IMR-90 (cell line): ENCODE measurements around the gene LRRC75A. TPM values are rescaled to one million over a fixed set of nuclear protein-coding genes. Genes with fewer than 3 reads are reported as not detected.

Experiments
- ATAC-seq: fragments of 200-7000 bp; cut with Tn5 transposase; 2 replicates; pipeline ENCODE4 v1.9.1; 2020; ENCODE audit warnings: low read depth, mild to moderate bottlenecking, moderate library complexity
- BruUV-seq: library from RNA; stranded (reverse); fragments of 400-500 nt; replicated peaks from 2 replicates; lab custom pipeline; 2021; lab: Mats Ljungman, UMichigan
- CTCF ChIA-PET: fragments of 300-600 bp; formaldehyde crosslinking; extraction: SDS; loops from one replicate; lab custom pipeline; 2021; ENCODE audit warnings: antibody characterized with exemption; lab: Yijun Ruan, JAX
- POLR2A ChIA-PET: fragments of 300-600 bp; sonication (Branson Sonifier 250); formaldehyde crosslinking; loops from one replicate; lab custom pipeline; 2022; ENCODE audit warnings: antibody characterized with exemption; ENCODE audit not compliant: unreplicated experiment; lab: Charles Lee
- DNase-seq: peaks from one replicate; pipeline ENCODE4 v3.0.0; 2013
- H2AFZ ChIP-seq: replicated peaks from 2 replicates; pipeline ENCODE3; 2013; ENCODE audit warnings: low read length, mild to moderate bottlenecking; ENCODE audit not compliant: poor library complexity
- H2AK5ac ChIP-seq: 2 replicates; pipeline ENCODE4 v1.6.1; 2013; ENCODE audit warnings: low read depth, low read length, inconsistent platforms
- H2AK9ac ChIP-seq: replicated peaks from 2 replicates; pipeline ENCODE3; 2013; ENCODE audit warnings: mild to moderate bottlenecking, low read depth, low read length, moderate library complexity; ENCODE audit not compliant: poor library complexity
- H2BK120ac ChIP-seq: 2 replicates; pipeline ENCODE4 v1.6.1; 2013; ENCODE audit warnings: low read depth, low read length, inconsistent platforms
- H2BK15ac ChIP-seq: 3 replicates; pipeline ENCODE4 v1.6.1; 2013; ENCODE audit warnings: low read depth, low read length, inconsistent platforms
- H2BK20ac ChIP-seq: 2 replicates; pipeline ENCODE4 v1.6.1; 2013; ENCODE audit warnings: low read depth, mild to moderate bottlenecking, inconsistent platforms, low read length, moderate library complexity
- H2BK5ac ChIP-seq: 2 replicates; pipeline ENCODE4 v1.6.1; 2013; ENCODE audit warnings: mild to moderate bottlenecking, low read depth, low read length, inconsistent platforms; ENCODE audit not compliant: poor library complexity, severe bottlenecking
- H3K14ac ChIP-seq: replicated peaks from 2 replicates; pipeline ENCODE4 v1.6.1; 2013; ENCODE audit warnings: low read depth, low read length, inconsistent platforms
- H3K18ac ChIP-seq: 2 replicates; pipeline ENCODE4 v1.6.1; 2013; ENCODE audit warnings: low read depth, low read length, control low read depth
- H3K23ac ChIP-seq: 2 replicates; pipeline ENCODE4 v1.6.1; 2013; ENCODE audit warnings: low read depth, low read length, inconsistent platforms
- H3K27ac ChIP-seq: 2 replicates; pipeline ENCODE4 v1.5.1; 2013; ENCODE audit warnings: mild to moderate bottlenecking, control low read depth, low read length; ENCODE audit not compliant: insufficient read depth
- H3K27me3 ChIP-seq: 2 replicates; pipeline ENCODE4 v1.6.1; 2013; ENCODE audit warnings: low read length; ENCODE audit not compliant: control insufficient read depth, insufficient read depth
- H3K36me3 ChIP-seq: 2 replicates; pipeline ENCODE4 v1.6.1; 2013; ENCODE audit warnings: low read length, mixed read lengths; ENCODE audit not compliant: control insufficient read depth, insufficient read depth
- H3K4ac ChIP-seq: 2 replicates; pipeline ENCODE4 v1.6.1; 2013; ENCODE audit warnings: low read depth, low read length, inconsistent platforms
- H3K4me1 ChIP-seq: 2 replicates; pipeline ENCODE4 v1.6.1; 2013; ENCODE audit warnings: low read length, mixed read lengths; ENCODE audit not compliant: control insufficient read depth, insufficient read depth
- H3K4me2 ChIP-seq: 2 replicates; pipeline ENCODE4 v1.6.1; 2013; ENCODE audit warnings: low read depth, mild to moderate bottlenecking, control low read depth, low read length, moderate library complexity
- H3K4me3 ChIP-seq: 2 replicates; pipeline ENCODE4 v1.5.1; 2013; ENCODE audit warnings: low read depth, mild to moderate bottlenecking, control low read depth, low read length, moderate library complexity; ENCODE audit not compliant: insufficient read depth
- H3K56ac ChIP-seq: 2 replicates; pipeline ENCODE4 v1.6.1; 2013; ENCODE audit warnings: low read length, inconsistent platforms; ENCODE audit not compliant: insufficient read depth; ENCODE audit errors: extremely low read depth
- H3K79me1 ChIP-seq, 2 experiments: 2 replicates each; pipeline ENCODE4 v1.6.1; 2013; ENCODE audit warnings: low read length in 2 of 2, inconsistent platforms in 1 of 2, low read depth in 1 of 2
- H3K9ac ChIP-seq: 2 replicates; pipeline ENCODE4 v1.6.1; 2013; ENCODE audit warnings: low read depth, low read length, control low read depth
- H3K9me1 ChIP-seq: 2 replicates; pipeline ENCODE4 v1.6.1; 2013; ENCODE audit warnings: low read length, inconsistent platforms; ENCODE audit not compliant: insufficient read depth
- H3K9me3 ChIP-seq: 2 replicates; pipeline ENCODE4 v1.6.1; 2013; ENCODE audit warnings: low read length; ENCODE audit not compliant: control insufficient read depth, insufficient read depth
- H4K20me1 ChIP-seq: 2 replicates; pipeline ENCODE4 v1.6.1; 2013; ENCODE audit warnings: low read length, inconsistent platforms; ENCODE audit not compliant: insufficient read depth
- H4K5ac ChIP-seq: 2 replicates; pipeline ENCODE4 v1.6.1; 2013; ENCODE audit warnings: mild to moderate bottlenecking, low read depth, low read length, control low read depth
- H4K8ac ChIP-seq, 2 experiments: 2 replicates each; pipeline ENCODE4 v1.6.1; 2013; ENCODE audit warnings: low read depth in 2 of 2, low read length in 2 of 2, control low read depth in 1 of 2, inconsistent platforms in 1 of 2
- H4K91ac ChIP-seq: 2 replicates; pipeline ENCODE4 v1.6.1; 2013; ENCODE audit warnings: low read depth, low read length, inconsistent platforms; ENCODE audit not compliant: insufficient read depth
- CEBPB ChIP-seq: IDR thresholded peaks from 2 replicates; pipeline ENCODE4 v1.6.1; 2012; ENCODE audit warnings: low read depth, low read length, improper control_type of control experiment
- CHD1 ChIP-seq: IDR thresholded peaks from 2 replicates; pipeline ENCODE4 v1.6.1; 2012; ENCODE audit warnings: low read depth, low read length, improper control_type of control experiment
- FOS ChIP-seq: fragments of 150-350 bp; IDR thresholded peaks from 2 replicates; pipeline ENCODE4 v1.6.1; 2016; ENCODE audit warnings: low read depth, low read length
- MAFK ChIP-seq: IDR thresholded peaks from 2 replicates; pipeline ENCODE4 v1.6.1; 2012; ENCODE audit warnings: low read depth, low read length, improper control_type of control experiment
- MXI1 ChIP-seq: IDR thresholded peaks from 2 replicates; pipeline ENCODE4 v1.6.1; 2012; ENCODE audit warnings: low read depth, mild to moderate bottlenecking, low read length, moderate library complexity, borderline replicate concordance
- POLR2A ChIP-seq: IDR thresholded peaks from 2 replicates; pipeline ENCODE4 v1.6.1; 2012; ENCODE audit warnings: mild to moderate bottlenecking, low read depth, low read length
- RCOR1 ChIP-seq: IDR thresholded peaks from 2 replicates; pipeline ENCODE4 v1.6.1; 2012; ENCODE audit warnings: mild to moderate bottlenecking, low read length, improper control_type of control experiment; ENCODE audit not compliant: insufficient replicate concordance
- SMC3 ChIP-seq: fragments of 150-350 bp; IDR thresholded peaks from 2 replicates; pipeline ENCODE4 v1.6.1; 2016; ENCODE audit warnings: low read depth, mild to moderate bottlenecking, antibody characterized with exemption, low read length, moderate library complexity
- WGBS, 2 experiments: methylation state at CpG; one replicate each; pipeline versions ENCODE4 v1.1.5 to v1.1.7; 2013; ENCODE audit warnings: missing lambda C conversion rate in 2 of 2; ENCODE audit not compliant: insufficient read length in 1 of 2; ENCODE audit errors: extremely low coverage in 2 of 2; 5-methylcytosine and 5-hydroxymethylcytosine counted together
- dilution Hi-C: fragments of 300-500 bp; cut with HindIII; formaldehyde crosslinking; loops from one replicate; pipeline ENCODE4 v1.14.3; 2018; ENCODE audit warnings: low sequenced_read_pairs; ENCODE audit not compliant: unreplicated experiment
- in situ Hi-C: fragments of 300-500 bp; cut with MboI; formaldehyde crosslinking; loops from 3 replicates; pipeline ENCODE4 v1.14.3; 2019; ENCODE audit warnings: low sequenced_read_pairs, inconsistent platforms, mixed read lengths
- intact Hi-C: fragments of 100-400 bp; cut with micrococcal nuclease; formaldehyde crosslinking; loops from 2 replicates; pipeline ENCODE4 v1.10.0; 2022
- polyA plus RNA-seq, 3 experiments: library from polyadenylated mRNA; depleted of rRNA; stranded (reverse); fragments of >200 nt; gene quantifications; 2 replicates each; pipeline ENCODE4 v1.2.3, GENCODE V29; 2012; ENCODE audit warnings: low replicate concordance in 1 of 3
- total RNA-seq: library from RNA; depleted of rRNA; stranded (reverse); fragments of >200 nt; gene quantifications from 2 replicates; pipeline ENCODE4 v1.2.3, GENCODE V29; 2012
- TF ChIP-seq, protein P1 (sequence below): fragments of 150-350 bp; IDR thresholded peaks from 2 replicates; pipeline ENCODE4 v1.6.1; 2017; ENCODE audit warnings: mild to moderate bottlenecking, antibody characterized with exemption, low read length, low read depth

Gene LRRC75A
- total and polyA plus RNA-seq, 2 of the 4 experiments (the other 2 are of a cell fraction): 0.72 to 1.0 TPM

- Histone ChIP-seq H3K23ac (no peak overlapping the region), H3K27ac (no peak overlapping the region), H3K4me1 (no peaks in the 10 kb centered on the region), H2AK9ac (no peak overlapping the region), H3K4ac (no peak overlapping the region), H2BK120ac (no peak overlapping the region), H4K91ac (no peak overlapping the region), H3K9me3 (no peaks in the 10 kb centered on the region; the same call in 1 of the 2 replicates), H2AK5ac (no peak overlapping the region), H3K4me3 (no peak overlapping the region), H4K5ac (no peak overlapping the region), H4K20me1 (no peaks in the 10 kb centered on the region), H2AFZ (no peak overlapping the region), H3K9me1 (no peaks in the 10 kb centered on the region), H2BK15ac (no peak overlapping the region), H3K4me2 (no peak overlapping the region), H2BK5ac (no peak overlapping the region), H3K14ac (no peak overlapping the region), H3K27me3 (no peaks in the 10 kb centered on the region), H3K79me1 (no peaks in the 10 kb centered on the region), H3K36me3 (no peaks in the 10 kb centered on the region), H3K9ac (no peak overlapping the region), H3K56ac (no peak overlapping the region), H2BK20ac (no peak overlapping the region), H4K8ac (no peak overlapping the region), H3K18ac (no peak overlapping the region)
- in situ Hi-C loops: no loop called here
- intact Hi-C loops: loop anchor here (2.0 kb wide), 1 partner anchor 454 kb away; no protein-coding TSS in a partner anchor
- ChIA-PET CTCF (no interaction called here), POLR2A (no interaction called here)
- TF ChIP-seq POLR2A (no peak), CEBPB (no peak), FOS (no peak), SMC3 (no peak), CHD1 (no peak), MAFK (no peak), MXI1 (no peak), RCOR1 (no peak)
- TF ChIP-seq, protein P1, sequence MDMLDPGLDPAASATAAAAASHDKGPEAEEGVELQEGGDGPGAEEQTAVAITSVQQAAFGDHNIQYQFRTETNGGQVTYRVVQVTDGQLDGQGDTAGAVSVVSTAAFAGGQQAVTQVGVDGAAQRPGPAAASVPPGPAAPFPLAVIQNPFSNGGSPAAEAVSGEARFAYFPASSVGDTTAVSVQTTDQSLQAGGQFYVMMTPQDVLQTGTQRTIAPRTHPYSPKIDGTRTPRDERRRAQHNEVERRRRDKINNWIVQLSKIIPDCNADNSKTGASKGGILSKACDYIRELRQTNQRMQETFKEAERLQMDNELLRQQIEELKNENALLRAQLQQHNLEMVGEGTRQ: no peak
- BruUV-seq: no TSS peak
- DNase-seq: no peak
- dilution Hi-C loops: no loop called here
- no CpG with 5 or more reads among the region's 2 CpGs for WGBS, 2 experiments
- ATAC-seq: no peak
Measured at GRCh38 chr17:16537130-16537458, 45.1 kb upstream of the LRRC75A start.
